ENCODE measurements around the gene CST7. TPM values are rescaled to one million over a fixed set of nuclear protein-coding genes. Genes with fewer than 3 reads are reported as not detected.

The CST7 gene
- total RNA-seq, 2 donors from 2014 or later = 0.47 to 1.1 TPM

- no peak for TF ChIP-seq CTCF (IDR thresholded peaks at IDR 0.05)
- Histone ChIP-seq H3K9ac (ENCODE audit: low read depth in 2 of 2, low read length in 2 of 2) (no peak overlapping the region), H3K27ac (no peak overlapping the region), H3K9me3 (no peaks in the 10 kb centered on the region), H3K36me3 (no peaks in the 10 kb centered on the region), H3K4me3 (no peak overlapping the region), H3K4me1 (no peaks in the 10 kb centered on the region), H3K27me3 (no peaks in the 10 kb centered on the region)
- intact Hi-C loops (cut with DNase I) = no loop called here
- DNase-seq = no peak
These were observed 28.7 kb downstream of the CST7 start for GRCh38 chr20:24977797-24978196.

GRCh38 chr20:24978513-24978912 lies 29.4 kb downstream of the CST7 start:
- H3K36me3 ChIP-seq = no peaks in the 10 kb centered on the region

GRCh38 chr20:24979036-24979960 lies 30.2 kb downstream of the CST7 start:
- no peak overlapping the region for H3K27ac ChIP-seq
- intact Hi-C loops (cut with DNase I) = no loop called here
- no peaks in the 10 kb centered on the region for H3K36me3 ChIP-seq
- TF ChIP-seq CTCF (IDR thresholded peaks at IDR 0.05) = no peak
- H3K4me1 ChIP-seq = no peaks in the 10 kb centered on the region
- H3K9me3 ChIP-seq = no peaks in the 10 kb centered on the region
- no peak overlapping the region for H3K4me3 ChIP-seq
- no peaks in the 10 kb centered on the region for H3K27me3 ChIP-seq
- DNase-seq = peak; percentile 11
- no peak overlapping the region for H3K9ac ChIP-seq (ENCODE audit: low read depth in 2 of 2, low read length in 2 of 2)

More at GRCh38 chr20:24978513-24978912, 29.4 kb downstream of the CST7 start:
- Histone ChIP-seq H3K9ac (ENCODE audit: low read depth in 2 of 2, low read length in 2 of 2) (no peak overlapping the region), H3K27me3 (no peaks in the 10 kb centered on the region), H3K4me1 (no peaks in the 10 kb centered on the region), H3K4me3 (no peak overlapping the region), H3K27ac (no peak overlapping the region), H3K9me3 (no peaks in the 10 kb centered on the region)
- intact Hi-C loops (cut with DNase I) = no loop called here
- peak; percentile 10 for DNase-seq
- TF ChIP-seq CTCF (IDR thresholded peaks at IDR 0.05) = no peak

- TF ChIP-seq CTCF (IDR thresholded peaks at IDR 0.05) = no peak
- Histone ChIP-seq H3K36me3 (no peaks in the 10 kb centered on the region), H3K9ac (ENCODE audit: low read depth in 2 of 2, low read length in 2 of 2) (no peak overlapping the region), H3K27ac (no peak overlapping the region), H3K4me3 (no peak overlapping the region), H3K4me1 (no peaks in the 10 kb centered on the region), H3K27me3 (no peaks in the 10 kb centered on the region), H3K9me3 (no peaks in the 10 kb centered on the region)
- intact Hi-C loops (cut with DNase I) = no loop called here
- DNase-seq = peak; percentile 9
These were observed 31.4 kb downstream of the CST7 start for GRCh38 chr20:24980291-24981053.

GRCh38 chr20:24981282-24981681 lies 32.2 kb downstream of the CST7 start:
- H3K4me1 ChIP-seq = no peaks in the 10 kb centered on the region
- no peak overlapping the region for H3K4me3 ChIP-seq
- intact Hi-C loops (cut with DNase I) = no loop called here
- TF ChIP-seq CTCF (IDR thresholded peaks at IDR 0.05) = no peak
- no peak overlapping the region for H3K27ac ChIP-seq
- no peaks in the 10 kb centered on the region for H3K36me3 ChIP-seq
- H3K27me3 ChIP-seq = no peaks in the 10 kb centered on the region
- H3K9me3 ChIP-seq = no peaks in the 10 kb centered on the region
- H3K9ac ChIP-seq (ENCODE audit: low read depth in 2 of 2, low read length in 2 of 2) = no peak overlapping the region
- DNase-seq = no peak

Measured in colonic mucosa (tissue), 4 donors.